ENCODE results near the gene UNKL. TPM values are rescaled to one million over a fixed set of nuclear protein-coding genes. Genes with fewer than 3 reads are reported as not detected.

Gene UNKL
- total RNA-seq, 4 donors from 2014 or later = 15.2 to 86.4 (median 24.2) TPM

GRCh38 chr16:1341495-1342420, 72.7 kb downstream of the UNKL start:
- Histone ChIP-seq H3K36me3 (no peaks in the 10 kb centered on the region), H3K27me3 (peaks cover under 1% of the 10 kb centered on the region), H3K27ac (peak overlapping the region in 2 of 4 donors; percentile 23 to 61), H3K4me3 (no peak overlapping the region), H3K4me1 (peaks cover 6 to 17% (median 12%) of the 10 kb centered on the region in 4 donors), H3K9me3 (no peaks in the 10 kb centered on the region)
- 77 to 100% methylated on average over 1 to 25 of the region's 39 CpGs for WGBS, 2 donors (ENCODE audit: low coverage in 1 of 2)
- intact Hi-C loops (cut with DNase I; ENCODE audit: low total_unique reads) (no loop called here), in situ Hi-C loops (cut with MboI; ENCODE audit: low pct_ligation_motif_present in 1 of 4, low pct_unique_long_range_greater_than_20kb in 1 of 4, low sequenced_read_pairs in 3 of 4) (no loop called here)
- TF ChIP-seq POLR2A (IDR thresholded peaks at IDR 0.05) (no peak), POLR2AphosphoS5 (IDR thresholded peaks at IDR 0.05) (no peak), EP300 (IDR thresholded peaks at IDR 0.05; ENCODE audit: low read depth) (no peak)
- no peak for DNase-seq

- Histone ChIP-seq H3K27ac (no peak overlapping the region), H3K4me3 (no peak overlapping the region), H3K27me3 (peaks cover 8% of the 10 kb centered on the region), H3K36me3 (no peaks in the 10 kb centered on the region), H3K4me1 (peaks cover 6 to 17% (median 12%) of the 10 kb centered on the region in 4 donors), H3K9me3 (no peaks in the 10 kb centered on the region)
- intact Hi-C loops (cut with DNase I; ENCODE audit: low total_unique reads) = no loop called here
- 87% methylated on average over 32 of the region's 36 CpGs; no CpG with 5 or more reads in 1 of the 2 donors for WGBS, 2 donors (ENCODE audit: low coverage in 1 of 2)
- DNase-seq = no peak
- in situ Hi-C loops (cut with MboI; ENCODE audit: low pct_ligation_motif_present in 1 of 4, low pct_unique_long_range_greater_than_20kb in 1 of 4, low sequenced_read_pairs in 3 of 4) = no loop called here
- TF ChIP-seq EP300 (IDR thresholded peaks at IDR 0.05; ENCODE audit: low read depth) (no peak), POLR2AphosphoS5 (IDR thresholded peaks at IDR 0.05) (no peak), CTCF (IDR thresholded peaks at IDR 0.05) (no peak), POLR2A (IDR thresholded peaks at IDR 0.05) (no peak)
Observed at GRCh38 chr16:1340730-1341494, 73.6 kb downstream of the UNKL start.

- TF ChIP-seq POLR2AphosphoS5 (IDR thresholded peaks at IDR 0.05) (no peak), POLR2A (IDR thresholded peaks at IDR 0.05) (no peak), CTCF (IDR thresholded peaks at IDR 0.05) (no peak), EP300 (IDR thresholded peaks at IDR 0.05; ENCODE audit: low read depth) (no peak)
- no peak overlapping the region for H3K4me3 ChIP-seq
- intact Hi-C loops (cut with DNase I; ENCODE audit: low total_unique reads) = no loop called here
- H3K27ac ChIP-seq = no peak overlapping the region
- H3K36me3 ChIP-seq = no peaks in the 10 kb centered on the region
- H3K4me1 ChIP-seq = peaks cover 10 to 19% (median 16%) of the 10 kb centered on the region in 4 donors
- H3K9me3 ChIP-seq = no peaks in the 10 kb centered on the region
- DNase-seq = no peak
- WGBS, 2 donors (ENCODE audit: low coverage in 1 of 2) = 69 to 71% methylated on average over 6 to 31 of the region's 31 CpGs
- peaks cover 27% of the 10 kb centered on the region for H3K27me3 ChIP-seq
- in situ Hi-C loops (cut with MboI; ENCODE audit: low pct_ligation_motif_present in 1 of 4, low pct_unique_long_range_greater_than_20kb in 1 of 4, low sequenced_read_pairs in 3 of 4) = no loop called here
Observed at GRCh38 chr16:1338855-1339675, 75.4 kb downstream of the UNKL start.

GRCh38 chr16:1338119-1338730, 76.3 kb downstream of the UNKL start:
- in situ Hi-C loops (cut with MboI; ENCODE audit: low pct_ligation_motif_present in 1 of 4, low pct_unique_long_range_greater_than_20kb in 1 of 4, low sequenced_read_pairs in 3 of 4) = no loop called here
- Histone ChIP-seq H3K27me3 (peaks cover 35% of the 10 kb centered on the region), H3K4me1 (peaks cover 11 to 21% (median 20%) of the 10 kb centered on the region in 4 donors), H3K4me3 (no peak overlapping the region), H3K27ac (no peak overlapping the region), H3K36me3 (no peaks in the 10 kb centered on the region), H3K9me3 (no peaks in the 10 kb centered on the region)
- peak; percentile 70 for DNase-seq
- TF ChIP-seq EP300 (IDR thresholded peaks at IDR 0.05; ENCODE audit: low read depth) (no peak), CTCF (IDR thresholded peaks at IDR 0.05) (peak; percentile 23 to 46 (median 42))
- 27% methylated on average over 14 of the region's 30 CpGs; no CpG with 5 or more reads in 1 of the 2 donors for WGBS, 2 donors (ENCODE audit: low coverage in 1 of 2)
- intact Hi-C loops (cut with DNase I; ENCODE audit: low total_unique reads) = no loop called here
